Fibroblast of pulmonary artery (primary cell): Measurements from ENCODE around the gene ZNF593.
A peak's percentile ranks its signal among the peaks of the same experiment; 100 is the strongest.

Experiments used
- DNase-seq: peaks from one replicate; pipeline ENCODE4 v3.0.0-alpha.2; 2010; ENCODE audit warnings: low read depth
- H3K4me3 ChIP-seq: replicated peaks from 2 replicates; pipeline ENCODE4 v1.5.1; 2011; ENCODE audit warnings: low read depth, mild to moderate bottlenecking, control low read depth, low read length, moderate library complexity
- TF ChIP-seq, protein P1 (sequence below): IDR thresholded peaks from 2 replicates; pipeline ENCODE4 v1.5.1; 2011; ENCODE audit warnings: mild to moderate bottlenecking, control low read depth, low read length, inconsistent platforms; ENCODE audit errors: missing control alignments

The ZNF593 gene

DNA sequence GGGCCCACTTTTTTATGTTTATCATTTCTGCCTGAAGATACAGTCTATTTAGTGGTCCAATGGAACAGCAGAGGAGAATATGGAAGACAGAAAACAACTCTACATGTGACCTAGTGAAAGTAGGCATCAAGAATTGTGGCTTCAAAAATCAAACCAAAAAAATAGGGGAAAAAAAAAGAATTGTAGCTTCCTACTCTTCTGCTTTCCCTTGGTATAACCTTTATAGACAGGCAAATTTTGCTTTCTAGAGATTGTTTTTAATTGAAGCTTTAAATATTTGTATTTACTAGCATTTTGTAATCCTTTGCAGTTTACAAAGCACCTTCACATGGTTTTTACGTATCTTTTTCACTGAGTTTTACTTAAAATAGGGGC, 43.8 kb upstream of the ZNF593 start:
- DNase-seq = no peak
- H3K4me3 ChIP-seq = no peak overlapping the region
- TF ChIP-seq, protein P1, sequence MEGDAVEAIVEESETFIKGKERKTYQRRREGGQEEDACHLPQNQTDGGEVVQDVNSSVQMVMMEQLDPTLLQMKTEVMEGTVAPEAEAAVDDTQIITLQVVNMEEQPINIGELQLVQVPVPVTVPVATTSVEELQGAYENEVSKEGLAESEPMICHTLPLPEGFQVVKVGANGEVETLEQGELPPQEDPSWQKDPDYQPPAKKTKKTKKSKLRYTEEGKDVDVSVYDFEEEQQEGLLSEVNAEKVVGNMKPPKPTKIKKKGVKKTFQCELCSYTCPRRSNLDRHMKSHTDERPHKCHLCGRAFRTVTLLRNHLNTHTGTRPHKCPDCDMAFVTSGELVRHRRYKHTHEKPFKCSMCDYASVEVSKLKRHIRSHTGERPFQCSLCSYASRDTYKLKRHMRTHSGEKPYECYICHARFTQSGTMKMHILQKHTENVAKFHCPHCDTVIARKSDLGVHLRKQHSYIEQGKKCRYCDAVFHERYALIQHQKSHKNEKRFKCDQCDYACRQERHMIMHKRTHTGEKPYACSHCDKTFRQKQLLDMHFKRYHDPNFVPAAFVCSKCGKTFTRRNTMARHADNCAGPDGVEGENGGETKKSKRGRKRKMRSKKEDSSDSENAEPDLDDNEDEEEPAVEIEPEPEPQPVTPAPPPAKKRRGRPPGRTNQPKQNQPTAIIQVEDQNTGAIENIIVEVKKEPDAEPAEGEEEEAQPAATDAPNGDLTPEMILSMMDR = no peak

DNA sequence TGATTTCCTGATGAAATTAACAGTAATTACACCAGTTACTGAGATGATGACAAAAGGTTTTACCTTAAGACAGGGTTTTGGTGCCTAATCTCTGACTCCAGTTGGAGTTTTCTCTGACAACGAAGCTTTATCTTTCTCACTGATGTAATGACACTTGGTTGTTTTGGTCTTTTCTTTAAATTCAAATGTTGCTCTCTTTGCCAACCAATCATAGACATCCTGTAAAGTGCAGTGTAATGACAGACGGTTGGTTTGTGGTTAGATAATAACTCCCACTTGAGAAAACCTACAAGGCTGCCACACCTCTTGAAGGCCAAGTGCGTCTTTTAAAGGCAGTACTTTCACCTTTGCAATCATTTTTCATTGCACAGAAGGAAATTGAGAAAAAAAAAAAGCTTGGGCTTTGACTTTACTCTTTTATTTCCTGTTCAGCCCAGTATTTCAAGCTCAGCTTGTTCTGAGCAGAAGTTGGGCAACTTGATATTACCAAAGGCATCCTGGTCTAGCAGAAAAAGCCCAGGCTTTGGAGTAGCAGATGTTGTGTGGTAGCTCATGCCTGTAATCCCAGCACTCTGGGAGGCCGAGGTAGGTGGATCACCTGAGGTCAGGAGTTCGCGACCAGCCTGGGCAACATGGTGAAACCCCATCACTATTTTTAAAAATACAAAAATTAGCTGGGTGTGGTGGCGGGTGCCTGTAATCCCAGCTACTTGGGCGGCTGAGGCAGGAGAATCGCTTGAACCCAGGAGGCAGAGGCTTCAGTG, 43.2 kb upstream of the ZNF593 start:
- no peak overlapping the region for H3K4me3 ChIP-seq
- peak; percentile 62 for DNase-seq
- TF ChIP-seq, protein P1 = no peak

DNA sequence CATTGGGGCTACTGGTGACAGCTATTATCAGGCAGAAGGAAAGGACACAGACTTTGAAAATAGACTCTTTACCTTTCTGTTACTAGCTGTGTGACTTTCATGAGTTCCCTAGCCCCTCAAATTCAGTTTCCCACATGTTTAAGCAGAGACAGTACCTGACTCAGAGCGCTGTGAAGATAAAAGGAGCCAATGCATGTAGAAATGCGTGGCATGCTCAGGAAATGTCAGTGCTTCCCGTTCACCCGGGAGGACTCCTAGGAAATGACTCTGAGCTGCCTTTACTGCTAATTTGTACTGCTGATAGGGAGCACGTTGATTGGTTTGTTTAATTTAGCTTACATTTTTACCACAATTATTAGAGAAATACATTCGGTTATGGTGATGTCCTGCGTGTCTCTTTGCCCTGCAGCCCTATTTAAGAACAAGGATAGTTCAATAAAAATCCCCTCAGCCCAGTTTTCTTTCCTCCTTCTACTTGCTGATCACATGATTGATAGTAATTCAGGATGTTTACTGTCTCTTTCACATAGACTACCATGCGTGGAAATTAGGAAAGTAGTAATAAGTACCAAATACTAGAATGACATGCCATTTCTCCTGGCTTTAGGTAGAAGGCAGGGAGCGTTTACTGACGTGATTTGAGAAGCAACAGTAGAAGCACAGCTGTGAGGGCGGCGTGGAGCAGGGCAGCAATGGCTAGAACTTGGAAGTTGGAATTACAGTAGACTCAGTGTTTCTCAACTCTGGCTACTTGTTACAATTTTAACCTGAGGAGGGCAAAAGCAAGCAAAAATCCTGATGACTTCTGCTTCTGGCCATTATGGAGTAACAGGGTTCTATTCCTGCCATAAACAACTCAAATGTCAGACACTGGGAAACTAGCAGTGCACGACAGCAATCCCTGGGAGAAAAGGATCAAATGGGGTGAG, 42.2 kb upstream of the ZNF593 start:
- no peak overlapping the region for H3K4me3 ChIP-seq
- DNase-seq = peak; percentile 38
- TF ChIP-seq, protein P1 = no peak

DNA sequence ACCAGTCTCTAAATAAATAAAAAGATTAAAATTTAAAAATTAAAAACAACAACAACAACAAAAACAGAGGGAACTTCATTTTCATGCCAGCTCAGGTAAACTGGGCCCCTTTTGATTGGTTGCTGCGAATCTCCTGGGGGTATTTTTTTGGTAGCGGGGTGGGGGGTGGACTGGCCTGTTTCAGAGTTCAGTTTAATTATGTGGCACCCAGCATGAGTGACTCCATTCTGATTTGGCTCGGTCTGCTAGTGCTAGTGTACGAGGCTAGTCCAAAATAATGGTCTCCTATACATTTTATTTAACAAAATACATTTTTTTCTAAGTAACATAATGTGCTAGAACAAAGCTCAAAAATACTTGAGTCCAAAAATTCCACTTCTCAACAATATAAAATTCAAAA, 39.9 kb upstream of the ZNF593 start:
- TF ChIP-seq, protein P1 = no peak
- no peak overlapping the region for H3K4me3 ChIP-seq
- no peak for DNase-seq

DNA sequence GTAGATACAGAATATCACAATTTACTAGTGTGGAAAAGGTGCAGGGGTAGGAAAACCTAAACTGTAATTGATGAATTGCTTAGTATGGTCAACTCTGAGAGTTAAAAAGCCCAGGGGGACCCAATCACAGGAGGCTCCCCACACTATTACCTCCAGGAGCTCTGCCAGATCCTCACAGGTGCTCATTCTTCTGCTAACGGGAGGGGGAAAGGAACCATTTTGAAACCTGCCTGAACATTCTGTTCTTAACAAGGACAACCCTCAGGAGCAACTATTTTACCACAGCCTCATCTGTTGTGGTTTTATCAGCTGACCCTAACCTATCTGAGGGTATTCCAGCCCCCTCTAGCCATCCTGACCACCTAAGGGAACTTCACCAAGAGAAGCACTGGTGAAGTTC, 39.0 kb upstream of the ZNF593 start:
- H3K4me3 ChIP-seq = no peak overlapping the region
- TF ChIP-seq, protein P1 = no peak
- no peak for DNase-seq

DNA sequence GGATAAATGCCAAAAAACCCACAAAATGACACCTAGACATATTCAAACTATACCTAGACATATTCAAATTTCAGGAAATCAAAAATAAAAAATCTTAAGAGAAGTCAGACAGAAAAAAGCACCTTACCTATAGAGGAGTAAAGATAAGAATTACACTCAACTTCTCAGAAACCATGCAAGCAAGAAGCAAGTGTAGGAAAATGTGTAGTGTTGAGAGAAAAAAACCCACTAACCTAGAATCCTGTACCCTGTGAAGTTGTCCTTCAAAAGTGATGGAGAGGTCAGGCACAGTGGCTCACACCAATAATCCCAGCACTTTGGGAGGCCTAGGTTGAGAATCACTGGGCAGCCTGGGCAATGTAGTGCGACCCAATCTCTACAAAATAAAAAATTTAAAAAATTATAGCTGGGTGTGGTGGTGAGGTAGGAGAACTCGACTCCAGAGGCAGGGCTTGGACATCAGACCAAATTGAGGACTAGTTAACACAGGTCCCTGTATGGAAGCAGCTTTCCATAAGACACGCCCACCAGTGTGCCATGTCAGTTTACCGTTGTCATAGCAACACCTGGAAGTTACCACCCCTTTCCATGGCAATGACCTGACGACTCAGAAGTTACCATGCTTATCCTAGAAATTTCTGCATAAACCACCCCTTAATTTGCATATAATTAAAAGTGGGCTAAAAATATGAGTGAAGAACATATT, 37.4 kb upstream of the ZNF593 start:
- no peak for DNase-seq
- TF ChIP-seq, protein P1 = no peak

More for the DNA sequence above, 37.4 kb upstream of the ZNF593 start:
- H3K4me3 ChIP-seq = no peak overlapping the region
